DND-41 (cell line): ENCODE results near the gene FBXL19.

Source experiments
- ATAC-seq: fragments of 200-7000 bp; cut with Tn5 transposase; 3 replicates; pipeline ENCODE4 v1.9.1; 2021; ENCODE audit warnings: low read depth; ENCODE audit not compliant: insufficient read depth
- DNase-seq: peaks from one replicate; pipeline ENCODE4 v3.0.0-alpha.2; 2020
- H2AFZ ChIP-seq: 2 replicates; pipeline ENCODE4 v1.6.0; 2012; ENCODE audit warnings: low read depth, low read length
- H3K27ac ChIP-seq: 2 replicates; pipeline ENCODE4 v1.5.1; 2012; ENCODE audit warnings: low read length, inconsistent platforms
- H3K27me3 ChIP-seq: fragments of 200-600 bp; sonication (generic); 2 replicates; pipeline ENCODE4 v1.6.0; 2012; ENCODE audit warnings: low read length, mild to moderate bottlenecking, inconsistent platforms; ENCODE audit not compliant: insufficient read depth, poor library complexity
- H3K36me3 ChIP-seq: 2 replicates; pipeline ENCODE4 v1.5.1; 2012; ENCODE audit warnings: low read length, inconsistent platforms; ENCODE audit not compliant: insufficient read depth
- H3K4me1 ChIP-seq: 2 replicates; pipeline ENCODE4 v1.5.1; 2012; ENCODE audit warnings: mild to moderate bottlenecking, low read length; ENCODE audit not compliant: insufficient read depth
- H3K4me2 ChIP-seq: 2 replicates; pipeline ENCODE4 v1.6.0; 2012; ENCODE audit warnings: mild to moderate bottlenecking, moderate library complexity, low read length, inconsistent platforms; ENCODE audit not compliant: insufficient read depth
- H3K4me3 ChIP-seq, 2 experiments: fragments of 200-600 bp in 1 of 2; shearing (Covaris generic) in 1 of 2; 2 replicates each; pipeline ENCODE4 v1.5.1; 2012 to 2016; ENCODE audit warnings: inconsistent platforms in 2 of 2, low read length in 2 of 2, mild to moderate bottlenecking in 2 of 2, low read depth in 1 of 2, moderate library complexity in 1 of 2
- H3K79me2 ChIP-seq: 2 replicates; pipeline ENCODE4 v1.6.0; 2012; ENCODE audit warnings: low read length, inconsistent platforms; ENCODE audit not compliant: insufficient read depth
- H3K9ac ChIP-seq: 2 replicates; pipeline ENCODE4 v1.6.0; 2012; ENCODE audit warnings: low read depth, mild to moderate bottlenecking, inconsistent platforms, low read length, moderate library complexity
- H3K9me3 ChIP-seq: 2 replicates; pipeline ENCODE4 v1.5.1; 2012; ENCODE audit warnings: low read length, moderate library complexity, mild to moderate bottlenecking, inconsistent platforms; ENCODE audit not compliant: insufficient read depth, severe bottlenecking
- H4K20me1 ChIP-seq: 2 replicates; pipeline ENCODE4 v1.6.0; 2012; ENCODE audit warnings: low read length; ENCODE audit not compliant: insufficient read depth
- EZH2 ChIP-seq: IDR thresholded peaks from 3 replicates; pipeline ENCODE4 v1.6.1; 2012; ENCODE audit warnings: borderline replicate concordance, low read depth, mild to moderate bottlenecking, moderate library complexity, low read length, inconsistent platforms; ENCODE audit not compliant: severe bottlenecking
- TF ChIP-seq, protein P1 (sequence below): IDR thresholded peaks from 2 replicates; pipeline ENCODE4 v1.5.1; 2012; ENCODE audit warnings: borderline replicate concordance, low read length, moderate library complexity, mild to moderate bottlenecking; ENCODE audit not compliant: poor library complexity, severe bottlenecking; ENCODE audit errors: extremely low read depth

FBXL19 gene

DNA sequence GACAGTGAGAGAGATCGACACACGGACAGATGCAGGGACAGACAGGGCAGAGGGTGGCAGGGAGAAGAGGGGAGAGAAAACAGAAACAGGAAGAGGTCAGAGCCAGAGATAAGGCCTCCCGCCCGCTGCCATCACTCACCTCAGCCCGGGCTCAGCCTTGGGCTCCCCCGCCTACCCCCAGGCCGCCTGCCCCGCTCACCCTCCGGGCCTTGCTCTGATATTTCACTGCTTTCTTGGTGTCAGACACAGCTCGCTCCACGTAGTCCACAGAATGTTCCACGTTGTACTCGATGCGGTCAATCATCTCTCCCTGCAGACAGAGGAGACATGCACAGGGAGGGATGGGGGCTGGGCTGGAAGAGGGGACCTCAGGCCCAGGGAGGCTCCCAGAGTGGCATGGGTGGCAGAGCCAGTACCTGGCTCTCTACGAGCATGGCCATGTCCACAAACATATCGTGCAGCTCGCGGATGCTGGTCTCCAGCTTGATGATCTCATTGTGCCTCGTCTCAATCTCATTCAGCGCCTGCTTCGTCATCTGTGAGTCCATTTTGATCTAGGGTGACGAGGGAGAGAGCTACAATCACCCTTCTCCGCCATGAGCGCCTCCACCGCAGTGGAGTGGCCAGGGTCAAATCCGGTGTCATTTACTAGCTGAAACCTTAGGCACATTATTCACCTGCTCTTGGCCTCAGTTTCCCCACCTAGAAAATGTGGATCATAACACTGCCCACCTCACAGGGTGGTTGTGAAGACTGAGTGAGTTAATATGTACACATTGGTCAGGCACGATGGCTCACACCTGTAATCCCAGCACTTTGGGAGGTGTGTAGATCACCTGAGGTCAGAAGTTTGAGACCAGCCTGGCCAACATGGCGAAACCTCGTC is 69.8 kb downstream of the FBXL19 start:
- no peaks in the 10 kb centered on the region; the same call in 1 of the 2 replicates for H4K20me1 ChIP-seq
- H2AFZ ChIP-seq, result no peak overlapping the region
- no peaks in the 10 kb centered on the region for H3K79me2 ChIP-seq
- H3K27ac ChIP-seq, result no peak overlapping the region
- TF ChIP-seq, protein P1, sequence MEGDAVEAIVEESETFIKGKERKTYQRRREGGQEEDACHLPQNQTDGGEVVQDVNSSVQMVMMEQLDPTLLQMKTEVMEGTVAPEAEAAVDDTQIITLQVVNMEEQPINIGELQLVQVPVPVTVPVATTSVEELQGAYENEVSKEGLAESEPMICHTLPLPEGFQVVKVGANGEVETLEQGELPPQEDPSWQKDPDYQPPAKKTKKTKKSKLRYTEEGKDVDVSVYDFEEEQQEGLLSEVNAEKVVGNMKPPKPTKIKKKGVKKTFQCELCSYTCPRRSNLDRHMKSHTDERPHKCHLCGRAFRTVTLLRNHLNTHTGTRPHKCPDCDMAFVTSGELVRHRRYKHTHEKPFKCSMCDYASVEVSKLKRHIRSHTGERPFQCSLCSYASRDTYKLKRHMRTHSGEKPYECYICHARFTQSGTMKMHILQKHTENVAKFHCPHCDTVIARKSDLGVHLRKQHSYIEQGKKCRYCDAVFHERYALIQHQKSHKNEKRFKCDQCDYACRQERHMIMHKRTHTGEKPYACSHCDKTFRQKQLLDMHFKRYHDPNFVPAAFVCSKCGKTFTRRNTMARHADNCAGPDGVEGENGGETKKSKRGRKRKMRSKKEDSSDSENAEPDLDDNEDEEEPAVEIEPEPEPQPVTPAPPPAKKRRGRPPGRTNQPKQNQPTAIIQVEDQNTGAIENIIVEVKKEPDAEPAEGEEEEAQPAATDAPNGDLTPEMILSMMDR, result no peak
- no peak for TF ChIP-seq EZH2
- DNase-seq, result no peak
- H3K36me3 ChIP-seq, result no peaks in the 10 kb centered on the region
- H3K4me2 ChIP-seq, result no peak overlapping the region
- H3K9ac ChIP-seq, result no peak overlapping the region
- no peak overlapping the region for H3K4me3 ChIP-seq
- no peak for ATAC-seq
- no peaks in the 10 kb centered on the region for H3K9me3 ChIP-seq
- no peaks in the 10 kb centered on the region for H3K27me3 ChIP-seq
- H3K4me1 ChIP-seq, result no peaks in the 10 kb centered on the region

DNA sequence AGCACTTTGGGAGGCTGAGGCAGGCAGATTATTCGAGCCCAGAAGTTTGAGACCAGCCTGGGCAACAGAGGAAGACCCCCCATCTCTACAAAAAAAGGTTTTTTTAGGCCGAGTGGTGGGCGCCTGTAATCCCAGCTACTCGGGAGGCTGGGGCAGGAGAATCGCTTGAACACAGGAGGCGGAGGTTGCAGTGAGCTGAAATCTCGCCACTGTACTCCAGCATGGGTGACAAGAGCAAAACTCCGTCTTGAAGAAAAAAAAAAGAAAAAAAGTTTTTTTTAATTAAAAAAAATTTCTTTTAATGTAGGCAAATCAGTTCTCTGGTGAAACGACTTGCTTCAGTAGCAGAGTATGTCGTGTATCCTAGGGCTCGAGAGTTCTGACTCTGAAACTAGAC is 72.6 kb downstream of the FBXL19 start:
- Histone ChIP-seq H3K9ac (no peak overlapping the region), H3K36me3 (no peaks in the 10 kb centered on the region), H2AFZ (no peak overlapping the region), H3K9me3 (no peaks in the 10 kb centered on the region), H3K27me3 (no peaks in the 10 kb centered on the region), H3K79me2 (no peaks in the 10 kb centered on the region), H3K27ac (no peak overlapping the region), H3K4me2 (no peak overlapping the region), H3K4me3 (no peak overlapping the region), H4K20me1 (no peaks in the 10 kb centered on the region; the same call in 1 of the 2 replicates), H3K4me1 (no peaks in the 10 kb centered on the region)
- TF ChIP-seq, protein P1, result no peak
- no peak for TF ChIP-seq EZH2
- ATAC-seq, result no peak
- no peak for DNase-seq

DNA sequence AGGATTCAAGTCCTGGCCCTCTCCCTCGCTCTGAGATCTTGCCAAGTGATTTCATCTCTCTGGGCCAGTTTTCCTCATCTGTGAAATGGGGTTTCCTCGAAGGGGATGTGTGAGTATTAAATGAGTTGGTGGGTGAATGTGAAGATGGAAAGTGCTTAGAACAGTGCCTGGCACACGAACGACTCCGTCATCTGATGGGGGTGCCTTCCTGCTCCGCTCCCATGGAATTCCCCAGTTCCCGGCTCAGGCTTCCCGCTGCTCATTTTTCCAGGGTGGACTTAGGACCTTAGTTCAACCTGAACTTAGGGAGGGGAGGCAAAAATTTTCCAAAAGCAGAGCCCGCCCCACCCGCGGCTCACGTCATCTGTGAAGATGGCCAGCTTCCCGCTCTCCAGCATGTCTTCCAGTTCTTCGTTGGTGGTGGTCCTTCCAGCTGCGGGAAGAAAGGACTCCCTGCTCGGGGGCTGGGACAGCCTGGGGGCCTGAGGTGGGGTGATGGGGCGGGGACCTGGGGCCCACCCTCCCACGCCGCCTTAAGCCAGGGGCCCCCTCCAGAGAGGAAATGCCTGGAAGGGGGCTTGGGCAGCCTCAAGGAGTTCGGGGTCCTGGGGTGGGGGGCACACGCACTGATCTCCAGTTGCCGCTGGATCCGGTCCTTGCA is 73.1 kb downstream of the FBXL19 start:
- Histone ChIP-seq H3K9ac (no peak overlapping the region), H2AFZ (no peak overlapping the region), H3K27ac (no peak overlapping the region), H3K79me2 (no peaks in the 10 kb centered on the region), H3K9me3 (no peaks in the 10 kb centered on the region), H3K36me3 (no peaks in the 10 kb centered on the region), H3K4me3 (no peak overlapping the region), H3K4me1 (no peaks in the 10 kb centered on the region), H3K27me3 (no peaks in the 10 kb centered on the region), H3K4me2 (no peak overlapping the region), H4K20me1 (no peaks in the 10 kb centered on the region; the same call in 1 of the 2 replicates)
- no peak for ATAC-seq
- DNase-seq, result no peak
- TF ChIP-seq, protein P1, result no peak
- TF ChIP-seq EZH2, result no peak
